Thoracic aorta (tissue), 2 donors: ENCODE data around the gene WDSUB1. TPM values are rescaled to one million over a fixed set of nuclear protein-coding genes. Genes with fewer than 3 reads are reported as not detected.
A peak's percentile ranks its signal among the peaks of the same experiment; 100 is the strongest.

Experiments used
- ATAC-seq: fragments of 150-250 bp; one replicate; pipeline ENCODE4 v1.8.0; 2017; ENCODE audit warnings: low read depth; ENCODE audit not compliant: insufficient number of reproducible peaks, low FRiP score
- DNase-seq: peaks from one replicate; pipeline ENCODE4 v3.0.0-alpha.2; 2020; ENCODE audit warnings: low spot score
- H3K27ac ChIP-seq, 2 donors: fragments of 200-600 bp; sonication (generic); 1 replicate in 1 of 2; 2 replicates in 1 of 2; pipeline ENCODE4 v1.5.1; 2016; ENCODE audit warnings: mild to moderate bottlenecking in 2 of 2, moderate library complexity in 2 of 2
- H3K27me3 ChIP-seq: fragments of 200-600 bp; sonication (generic); replicated peaks from 2 replicates; pipeline ENCODE4 v1.6.0; 2016; ENCODE audit warnings: mild to moderate bottlenecking; ENCODE audit not compliant: insufficient read depth
- H3K36me3 ChIP-seq: fragments of 200-600 bp; sonication (generic); one replicate; pipeline ENCODE4 v1.5.1; 2016
- H3K4me1 ChIP-seq, 2 donors: fragments of 200-600 bp; sonication (generic); 1 replicate in 1 of 2; 2 replicates in 1 of 2; pipeline versions ENCODE4 v1.5.1 to v1.6.0; 2016; ENCODE audit warnings: low read depth in 2 of 2, mild to moderate bottlenecking in 1 of 2; ENCODE audit not compliant: control insufficient read depth in 1 of 2
- H3K4me3 ChIP-seq: fragments of 200-600 bp; sonication (generic); 2 replicates; pipeline ENCODE4 v1.5.1; 2016; ENCODE audit warnings: mild to moderate bottlenecking
- H3K9me3 ChIP-seq: fragments of 200-600 bp; sonication (generic); 2 replicates; pipeline ENCODE4 v1.5.1; 2016
- total RNA-seq, 2 donors: library from RNA; depleted of rRNA; stranded (reverse); fragments of >200 nt; gene quantifications; one replicate each; pipeline versions ENCODE4 v1.1.0 to v1.2.3, GENCODE V29; 2016
- TF ChIP-seq, protein P1 (sequence below): fragments of 200-600 bp; sonication (generic); IDR thresholded peaks from one replicate; pipeline ENCODE4 v1.5.1; 2019; ENCODE audit warnings: antibody characterized with exemption

The WDSUB1 gene
- total RNA-seq, 2 donors from 2014 or later, result 3.5 to 11.2 TPM

- Histone ChIP-seq H3K9me3 (no peaks in the 10 kb centered on the region), H3K27me3 (no peaks in the 10 kb centered on the region), H3K4me1 (peaks cover 12 to 53% of the 10 kb centered on the region in 2 donors), H3K4me3 (no peak overlapping the region), H3K27ac (peak overlapping the region; percentile 49 to 61), H3K36me3 (peaks cover 4% of the 10 kb centered on the region)
- no peak for ATAC-seq
- no peak for DNase-seq
- TF ChIP-seq, protein P1, sequence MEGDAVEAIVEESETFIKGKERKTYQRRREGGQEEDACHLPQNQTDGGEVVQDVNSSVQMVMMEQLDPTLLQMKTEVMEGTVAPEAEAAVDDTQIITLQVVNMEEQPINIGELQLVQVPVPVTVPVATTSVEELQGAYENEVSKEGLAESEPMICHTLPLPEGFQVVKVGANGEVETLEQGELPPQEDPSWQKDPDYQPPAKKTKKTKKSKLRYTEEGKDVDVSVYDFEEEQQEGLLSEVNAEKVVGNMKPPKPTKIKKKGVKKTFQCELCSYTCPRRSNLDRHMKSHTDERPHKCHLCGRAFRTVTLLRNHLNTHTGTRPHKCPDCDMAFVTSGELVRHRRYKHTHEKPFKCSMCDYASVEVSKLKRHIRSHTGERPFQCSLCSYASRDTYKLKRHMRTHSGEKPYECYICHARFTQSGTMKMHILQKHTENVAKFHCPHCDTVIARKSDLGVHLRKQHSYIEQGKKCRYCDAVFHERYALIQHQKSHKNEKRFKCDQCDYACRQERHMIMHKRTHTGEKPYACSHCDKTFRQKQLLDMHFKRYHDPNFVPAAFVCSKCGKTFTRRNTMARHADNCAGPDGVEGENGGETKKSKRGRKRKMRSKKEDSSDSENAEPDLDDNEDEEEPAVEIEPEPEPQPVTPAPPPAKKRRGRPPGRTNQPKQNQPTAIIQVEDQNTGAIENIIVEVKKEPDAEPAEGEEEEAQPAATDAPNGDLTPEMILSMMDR, result no peak
Observed at GRCh38 chr2:159209341-159210306, 76.9 kb downstream of the WDSUB1 start.

DNA sequence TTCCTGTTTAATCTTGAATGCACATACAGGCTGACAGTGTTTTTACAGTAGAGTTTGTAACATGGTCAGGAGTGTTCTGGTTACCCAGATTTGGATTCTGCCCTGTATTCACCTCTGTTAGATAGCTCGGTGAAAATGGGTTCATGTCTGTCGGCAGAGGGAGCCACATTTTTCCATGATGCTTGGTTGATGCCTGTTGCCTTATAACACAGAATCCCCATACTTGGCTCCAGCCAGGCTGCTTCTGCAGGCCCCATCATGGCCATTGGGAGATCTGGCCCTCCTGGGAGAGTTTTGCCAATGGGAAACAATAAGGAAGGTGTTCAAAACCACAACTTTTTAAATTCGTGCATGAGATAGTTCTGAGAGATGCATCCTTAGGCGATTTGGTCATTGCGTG lies 78.1 kb downstream of the WDSUB1 start:
- Histone ChIP-seq H3K4me1 (peaks cover 14 to 61% of the 10 kb centered on the region in 2 donors), H3K4me3 (no peak overlapping the region), H3K9me3 (no peaks in the 10 kb centered on the region), H3K27ac (peak overlapping the region; percentile 49 to 61), H3K27me3 (no peaks in the 10 kb centered on the region), H3K36me3 (no peaks in the 10 kb centered on the region)
- DNase-seq (no peak), ATAC-seq (no peak)
- TF ChIP-seq, protein P1, result no peak

- DNase-seq, result no peak
- H3K9me3 ChIP-seq, result no peaks in the 10 kb centered on the region
- no peaks in the 10 kb centered on the region for H3K36me3 ChIP-seq
- TF ChIP-seq, protein P1, result no peak
- no peak for ATAC-seq
- no peak overlapping the region for H3K4me3 ChIP-seq
- H3K4me1 ChIP-seq, result peaks cover 19 to 68% of the 10 kb centered on the region in 2 donors
- peak overlapping the region; percentile 9 to 28 for H3K27ac ChIP-seq
- no peaks in the 10 kb centered on the region for H3K27me3 ChIP-seq
Observed at GRCh38 chr2:159206736-159207380, 79.6 kb downstream of the WDSUB1 start.

- no peak for ATAC-seq
- H3K4me1 ChIP-seq, result peaks cover 19 to 72% of the 10 kb centered on the region in 2 donors
- TF ChIP-seq, protein P1, result no peak
Observed at GRCh38 chr2:159204381-159205144, 81.9 kb downstream of the WDSUB1 start.

More at GRCh38 chr2:159204381-159205144, 81.9 kb downstream of the WDSUB1 start:
- Histone ChIP-seq H3K4me3 (no peak overlapping the region), H3K27ac (peak overlapping the region in 1 of 2 donors; percentile 72), H3K36me3 (no peaks in the 10 kb centered on the region), H3K9me3 (no peaks in the 10 kb centered on the region), H3K27me3 (no peaks in the 10 kb centered on the region)
- no peak for DNase-seq
